Measurements from ENCODE around the gene EFNA5. TPM values are rescaled to one million over a fixed set of nuclear protein-coding genes. Genes with fewer than 3 reads are reported as not detected.

Gene EFNA5
- total and polyA plus RNA-seq, 2 of the 8 experiments (the other 6 are each of a cell fraction or from before 2014, with no cell fraction given): 9.6 to 21.8 TPM

GRCh38 chr5:107582625-107583024 is 88.1 kb downstream of the EFNA5 start:
- no peaks in the 10 kb centered on the region for H4K20me1 ChIP-seq (replicated peaks in 1 of 2; ENCODE audit: control insufficient read depth in 1 of 2, insufficient read depth in 2 of 2, low read length in 2 of 2)
- DNase-seq (ENCODE audit: low read depth in 1 of 2, low spot score in 2 of 2) (no peak), FAIRE-seq (no peak)
- H2BK20ac ChIP-seq (ENCODE audit: low read length): no peak overlapping the region
- H3K23me2 ChIP-seq (ENCODE audit: low read depth, low read length): no peaks in the 10 kb centered on the region
- no peak overlapping the region for H2BK12ac ChIP-seq (ENCODE audit: low read depth, low read length)
- H3K4me1 ChIP-seq (replicated peaks in 1 of 4; ENCODE audit: control insufficient read depth in 3 of 4, insufficient read depth in 4 of 4, low read length in 3 of 4): peaks cover 0 to 10% (median 0%) of the 10 kb centered on the region in 4 experiments; a peak in 4 of 7 replicates
- H3K79me1 ChIP-seq (ENCODE audit: low read depth, low read length): no peaks in the 10 kb centered on the region; the same call in 1 of the 2 replicates
- ChIA-PET CTCF (ENCODE audit: partially characterized antibody) (interaction anchor here (3.4 kb wide), 1 partner anchor 10 kb away, joined by 13 read pairs; no protein-coding TSS in a partner anchor), POLR2A (ENCODE audit: partially characterized antibody) (no interaction called here)
- no peak overlapping the region for H4K91ac ChIP-seq (replicated peaks; ENCODE audit: insufficient read length, low read length)
- H3K27ac ChIP-seq (ENCODE audit: low read depth, low read length): no peak overlapping the region
- H3K23ac ChIP-seq (ENCODE audit: insufficient read length): no peak overlapping the region
- H3K4ac ChIP-seq (replicated peaks; ENCODE audit: insufficient read length, low read depth, low read length): no peak overlapping the region
- no peak overlapping the region for H3K4me2 ChIP-seq (ENCODE audit: insufficient read depth in 1 of 2, low read depth in 2 of 2, low read length in 2 of 2)
- no peaks in the 10 kb centered on the region for H3K27me3 ChIP-seq (replicated peaks in 1 of 4; ENCODE audit: control insufficient read depth in 3 of 4, extremely low read depth in 1 of 4, insufficient read depth in 3 of 4, low read length in 3 of 4)
- H3K9me3 ChIP-seq (ENCODE audit: insufficient read depth in 2 of 2, low read depth in 1 of 2, low read length in 1 of 2): no peaks in the 10 kb centered on the region
- no peak overlapping the region for H2BK15ac ChIP-seq (ENCODE audit: low read length)
- H4K8ac ChIP-seq (ENCODE audit: extremely low read depth, insufficient read depth, low read length): no peak overlapping the region
- H3K79me2 ChIP-seq (ENCODE audit: control insufficient read depth in 1 of 2, insufficient read depth in 2 of 2, low read length in 2 of 2): peaks cover 0 to 22% of the 10 kb centered on the region in 2 experiments; a peak in 2 of 4 replicates
- no peak overlapping the region for H3K4me3 ChIP-seq (ENCODE audit: extremely low read depth in 1 of 4, insufficient read depth in 2 of 4, low read depth in 3 of 4, low read length in 4 of 4)
- no peaks in the 10 kb centered on the region; a peak in 1 of 8 replicates for H3K36me3 ChIP-seq (ENCODE audit: control insufficient read depth in 2 of 4, insufficient read depth in 4 of 4, low read length in 3 of 4)
- no peak overlapping the region for H3K18ac ChIP-seq (ENCODE audit: extremely low read depth, low read length)
- no peak overlapping the region for H2AK5ac ChIP-seq (ENCODE audit: low read depth, low read length)
- no peak overlapping the region for H3K9ac ChIP-seq (replicated peaks in 1 of 4; ENCODE audit: extremely low read depth in 1 of 4, low read depth in 3 of 4, low read length in 3 of 4)
- no peak overlapping the region for H2BK5ac ChIP-seq (ENCODE audit: low read depth, low read length)
- H3K56ac ChIP-seq (replicated peaks; ENCODE audit: insufficient read length, low read depth, low read length): no peak overlapping the region
- no peak overlapping the region for H2BK120ac ChIP-seq (replicated peaks; ENCODE audit: low read depth, low read length)
- no peak for TF ChIP-seq CHD1 (IDR thresholded peaks at IDR 0.05; ENCODE audit: low read depth, low read length)
- TF ChIP-seq CBX8 (IDR thresholded peaks at IDR 0.05; ENCODE audit: borderline replicate concordance, low read depth, low read length): no peak
- TF ChIP-seq POLR2A (IDR thresholded peaks at IDR 0.05; ENCODE audit: control extremely low read depth in 1 of 2, low read depth in 2 of 2, low read length in 2 of 2): no peak
- TF ChIP-seq YY1 (IDR thresholded peaks at IDR 0.05; ENCODE audit: low read depth, low read length): no peak
- no peak for TF ChIP-seq MAX (IDR thresholded peaks at IDR 0.05)
- TF ChIP-seq SIN3A (conservative IDR thresholded peaks at IDR 0.05 in 1 of 2, IDR thresholded peaks at IDR 0.05 in 1 of 2; ENCODE audit: low read depth in 1 of 2, low read length in 2 of 2): no peak
- no peak overlapping the region for H4K5ac ChIP-seq (ENCODE audit: insufficient read length, low read depth, low read length)
- H2AFZ ChIP-seq (ENCODE audit: low read length): no peak overlapping the region
- no peak overlapping the region for H3K14ac ChIP-seq (ENCODE audit: insufficient read length)

Data from H1 (cell line).